CD4-positive, alpha-beta T cell treated with Interleukin-15 for 1 hour (primary cell): ENCODE measurements around the gene RILPL1.
"Not testable (repeated sequence)": the region's sequence is repeated elsewhere in the genome, so short reads cannot be mapped to it uniquely, and the experiment has no call there.

Source experiments
- DNase-seq: peaks from one replicate; pipeline ENCODE4 v3.0.0-alpha.2; 2020

Gene RILPL1

GRCh38 chr12:123528858-123529257 is 4.7 kb downstream of the RILPL1 start:
- no peak for DNase-seq

- DNase-seq = no peak
Observed at GRCh38 chr12:123526542-123527080, 6.9 kb downstream of the RILPL1 start.

DNA sequence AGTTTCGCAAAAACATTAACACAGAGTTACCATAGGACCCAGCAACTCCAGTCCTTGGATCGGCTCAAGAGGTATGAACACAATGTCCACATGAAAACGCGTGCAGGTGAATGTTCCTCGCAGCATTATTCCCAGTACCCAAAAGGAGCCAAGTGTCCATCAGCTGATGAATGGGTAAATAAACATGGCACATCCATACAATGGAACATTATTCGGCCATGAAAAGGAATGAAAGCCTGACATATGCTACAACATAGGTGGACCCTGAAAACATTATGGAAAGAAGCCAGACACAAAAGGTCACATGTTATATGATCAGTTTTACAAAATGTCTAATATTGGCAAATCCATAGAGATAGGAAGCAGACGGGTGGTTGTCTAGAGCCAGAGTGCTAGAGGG is 9.1 kb downstream of the RILPL1 start:
- DNase-seq = no peak

GRCh38 chr12:123523518-123523917 is 10.0 kb downstream of the RILPL1 start:
- DNase-seq = no peak

GRCh38 chr12:123522164-123522563 is 11.4 kb downstream of the RILPL1 start:
- DNase-seq = no peak

GRCh38 chr12:123520567-123521474 is 12.7 kb downstream of the RILPL1 start:
- DNase-seq = no peak

GRCh38 chr12:123519141-123520001 is 14.1 kb downstream of the RILPL1 start:
- DNase-seq = no peak

GRCh38 chr12:123516216-123516780 is 17.2 kb downstream of the RILPL1 start:
- DNase-seq = no peak

GRCh38 chr12:123514582-123515221 is 18.8 kb downstream of the RILPL1 start:
- not testable (repeated sequence) for DNase-seq

- DNase-seq = no peak
Observed at GRCh38 chr12:123513805-123514204, 19.7 kb downstream of the RILPL1 start.

GRCh38 chr12:123512838-123513665 is 20.5 kb downstream of the RILPL1 start:
- DNase-seq = no peak

DNA sequence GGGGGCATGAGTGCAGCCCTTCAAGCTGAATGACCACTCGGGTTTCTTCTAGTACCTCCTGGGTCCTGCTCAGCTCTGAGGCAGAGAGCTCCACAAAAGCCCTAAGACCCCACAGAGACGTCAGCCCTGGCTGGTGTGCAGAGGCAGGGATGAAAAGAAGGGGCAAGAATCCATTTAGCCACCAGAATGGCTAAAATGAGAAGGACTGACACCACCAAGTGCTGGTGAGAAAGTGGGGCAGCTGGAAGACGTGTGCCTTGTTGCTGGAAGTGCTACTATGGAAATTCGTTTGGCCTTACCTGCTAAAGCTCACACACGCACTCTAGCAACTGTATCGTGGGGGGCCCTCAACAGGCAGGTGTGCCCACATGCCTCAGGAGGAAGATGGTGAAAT is 26.7 kb downstream of the RILPL1 start:
- no peak for DNase-seq

GRCh38 chr12:123506059-123506842 is 27.3 kb downstream of the RILPL1 start:
- no peak for DNase-seq

DNA sequence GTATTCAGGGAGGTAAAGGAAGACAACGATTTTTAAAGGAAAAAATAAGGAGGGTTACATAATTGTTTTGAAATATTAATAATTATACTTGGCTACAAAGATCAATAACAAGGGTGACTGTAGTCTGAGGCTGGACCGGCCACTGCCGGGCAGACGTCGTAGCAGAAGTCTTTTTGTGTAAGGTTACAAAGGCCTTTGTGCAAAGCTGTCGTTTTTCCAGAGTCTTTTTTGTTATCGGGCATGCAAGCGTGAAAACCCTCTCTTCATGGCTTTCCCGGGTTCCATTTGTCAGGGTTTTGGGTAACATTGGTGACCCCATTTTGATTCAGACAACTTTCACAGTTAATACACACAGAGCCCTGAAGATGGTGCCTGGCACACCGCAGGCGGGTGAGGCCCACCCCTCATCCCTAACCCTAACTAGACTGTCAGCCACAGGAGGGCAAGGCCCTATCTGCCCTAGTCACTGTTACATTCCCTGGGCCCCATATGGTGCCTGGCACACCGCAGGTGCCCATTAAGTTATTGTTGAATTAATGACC is 31.3 kb downstream of the RILPL1 start:
- DNase-seq = no peak

GRCh38 chr12:123499332-123499731 is 34.2 kb downstream of the RILPL1 start:
- no peak for DNase-seq

- DNase-seq = no peak
Observed at GRCh38 chr12:123498126-123498825, 35.2 kb downstream of the RILPL1 start.

DNA sequence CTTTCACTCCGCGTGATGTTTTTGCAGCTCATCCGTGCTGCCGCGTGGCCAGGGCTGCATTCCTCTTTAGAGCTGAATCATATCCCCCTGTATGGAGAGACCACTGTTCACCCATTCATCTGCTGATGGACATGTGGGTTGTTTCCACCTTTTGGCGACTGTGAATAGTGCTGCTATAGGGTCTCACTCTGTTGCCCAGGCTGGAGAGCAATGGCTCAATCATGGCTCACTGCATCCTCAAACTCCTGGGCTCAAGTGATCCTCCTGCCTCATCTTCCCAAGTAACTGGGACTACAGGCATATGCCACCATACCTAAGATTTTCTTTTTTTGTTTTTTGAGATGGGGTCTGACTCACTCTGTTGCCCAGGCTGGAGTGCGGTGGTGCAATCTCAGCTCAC is 36.5 kb downstream of the RILPL1 start:
- no peak for DNase-seq

DNA sequence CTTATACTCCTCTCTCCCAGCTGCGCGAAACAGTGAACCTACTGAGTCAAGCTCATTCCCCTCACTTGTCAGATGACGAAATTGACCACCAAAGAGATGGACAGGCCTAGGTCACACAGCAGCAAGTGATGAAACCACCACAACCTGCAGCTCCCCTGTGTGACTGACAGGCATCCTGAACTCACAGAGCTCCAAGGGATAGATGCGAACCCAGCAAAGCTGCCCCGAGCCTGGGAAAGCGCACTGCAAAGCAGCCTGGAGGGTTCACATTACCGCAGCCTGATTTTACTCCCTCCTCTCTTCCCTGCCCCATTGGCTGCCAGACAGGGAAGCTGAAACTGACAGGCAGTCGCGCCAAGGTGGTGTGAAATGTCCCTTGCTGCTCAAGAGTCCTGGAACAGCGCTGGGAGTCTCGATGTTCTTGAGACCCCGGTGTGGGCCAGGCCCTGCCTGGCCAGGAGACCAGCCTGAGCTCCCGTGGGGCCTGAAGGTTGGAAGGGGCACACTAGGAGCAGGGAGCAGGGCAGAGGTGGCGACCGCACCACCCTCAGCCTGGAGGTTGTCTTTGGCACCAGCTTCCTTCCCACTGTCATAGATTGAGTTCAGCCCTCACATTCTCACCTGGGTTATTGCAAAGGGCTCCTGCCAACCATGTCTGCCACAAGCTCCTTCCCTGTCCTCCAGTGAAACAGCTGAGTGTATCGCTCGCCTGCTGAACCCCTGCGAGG is 39.2 kb downstream of the RILPL1 start:
- no peak for DNase-seq

DNA sequence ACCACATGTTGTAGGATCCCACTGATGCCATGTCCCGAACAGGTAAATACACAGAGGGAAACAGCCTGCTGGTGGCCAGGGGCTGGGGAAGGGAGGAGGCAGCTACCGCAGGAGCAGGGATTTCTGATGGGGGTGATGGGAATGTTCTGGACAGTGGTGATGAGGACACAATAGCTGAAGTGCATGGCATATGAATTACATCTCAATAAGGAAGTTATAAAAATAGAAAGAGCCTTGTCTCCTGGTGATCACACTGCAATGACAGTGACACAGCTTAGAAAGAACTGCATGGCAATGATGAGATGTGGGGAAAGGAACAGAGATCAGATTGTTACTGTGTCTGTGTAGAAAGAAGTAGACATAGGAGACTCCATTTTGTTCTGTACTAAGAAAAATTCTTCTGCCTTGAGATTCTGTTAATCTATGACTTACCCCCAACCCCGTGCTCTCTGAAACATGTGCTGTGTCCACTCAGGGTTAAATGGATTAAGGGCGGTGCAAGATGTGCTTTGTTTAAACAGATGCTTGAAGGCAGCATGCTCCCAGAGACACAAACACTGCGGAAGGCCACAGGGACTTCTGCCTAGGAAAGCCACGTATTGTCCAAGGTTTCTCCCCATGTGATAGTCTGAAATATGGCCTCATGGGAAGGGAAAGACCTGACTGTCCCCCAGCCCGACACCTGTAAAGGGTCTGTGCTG is 41.0 kb downstream of the RILPL1 start:
- not testable (repeated sequence) for DNase-seq
